GM19467 (cell line): ENCODE measurements around the gene GPR3.
"Not testable (repeated sequence)": the region's sequence is repeated elsewhere in the genome, so short reads cannot be mapped to it uniquely, and the experiment has no call there.

Source experiments
- ATAC-seq: cut with Tn5 transposase; IDR thresholded peaks from one replicate; pipeline ENCODE4 v1.9.1; 2021; ENCODE audit warnings: mild to moderate bottlenecking, moderate library complexity; ENCODE audit not compliant: unreplicated experiment

GPR3 gene

DNA sequence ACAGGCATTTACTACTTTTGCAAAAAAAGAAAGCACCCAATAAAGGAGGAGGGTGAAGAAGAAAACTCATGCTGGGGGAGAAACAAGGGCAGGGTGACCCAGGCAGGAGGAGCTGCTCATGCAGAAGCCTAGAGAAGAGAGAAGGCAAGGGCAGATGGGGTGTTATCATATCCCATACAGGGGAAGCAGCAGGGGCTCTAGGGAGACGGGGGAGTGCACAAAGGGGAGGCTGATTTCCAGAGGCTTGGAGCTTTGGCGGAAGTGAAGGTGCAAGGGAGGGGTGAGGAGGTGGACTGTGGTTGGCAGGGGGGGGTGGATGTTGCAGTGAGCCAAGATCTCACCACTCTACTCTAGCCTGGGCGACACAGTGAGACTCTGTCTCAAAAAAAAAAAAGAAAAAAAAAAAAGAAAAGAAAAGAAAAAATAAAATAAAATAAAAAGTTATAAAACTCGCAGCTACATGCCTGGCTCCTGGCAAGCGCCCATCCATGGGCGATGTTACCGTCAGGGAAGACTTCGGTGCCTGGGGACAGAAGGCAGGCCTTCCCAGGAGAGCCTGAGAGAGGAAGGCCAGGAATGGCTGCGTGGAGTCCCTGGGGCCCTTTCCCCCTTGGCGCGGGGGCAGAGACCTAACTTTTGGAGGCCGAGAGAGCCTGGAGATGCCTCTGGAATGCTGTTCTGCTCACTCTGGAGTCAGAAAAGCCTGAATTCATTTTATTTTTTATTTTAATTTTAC lies 14.5 kb upstream of the GPR3 start:
- ATAC-seq: no peak

DNA sequence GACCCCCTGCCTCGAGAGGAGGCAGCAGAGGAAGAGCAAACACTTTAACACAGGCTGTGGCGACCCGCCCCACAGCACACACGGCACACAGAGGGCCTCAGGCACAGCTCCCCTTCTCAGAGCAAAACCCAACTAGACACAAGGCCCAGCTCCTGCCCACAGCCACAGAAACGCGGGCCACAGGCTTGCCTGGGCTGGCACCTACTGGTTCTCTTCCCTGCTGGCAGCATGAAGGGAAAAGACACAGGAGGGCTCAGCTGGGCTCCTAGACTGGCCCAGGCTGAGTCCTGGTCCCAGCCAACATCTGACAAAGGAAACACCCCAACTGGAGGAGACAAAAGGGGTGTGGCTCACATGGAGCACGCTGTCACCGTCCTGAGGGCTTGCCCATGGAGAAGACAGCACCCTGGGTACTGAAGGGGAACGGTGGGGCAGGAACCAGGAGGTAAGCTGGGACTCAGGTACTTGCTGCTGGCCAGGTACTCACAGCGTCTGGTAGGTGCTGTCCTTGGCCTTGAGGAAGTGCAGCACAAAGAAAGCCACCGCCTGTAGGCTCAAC lies 12.8 kb upstream of the GPR3 start:
- ATAC-seq: no peak

DNA sequence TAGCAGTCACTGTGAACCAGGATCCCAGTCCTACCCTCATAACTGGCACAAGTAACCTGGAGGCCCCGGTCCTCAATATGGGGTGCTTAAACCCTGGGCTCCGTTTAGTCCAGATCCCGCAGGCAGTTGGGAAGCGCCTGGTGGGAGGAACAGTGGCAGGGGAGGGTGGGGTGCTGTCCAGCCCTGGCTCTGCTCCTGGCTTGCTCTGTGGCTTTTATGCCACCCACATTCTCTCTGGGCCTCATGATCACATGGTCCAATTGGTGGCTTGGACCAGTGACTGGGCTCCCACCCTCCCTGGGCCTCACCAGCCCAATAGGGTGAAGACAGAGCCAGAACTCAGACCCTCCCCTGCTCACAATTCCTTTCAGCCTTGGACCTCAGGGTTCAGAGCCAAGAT lies 12.2 kb upstream of the GPR3 start:
- ATAC-seq: no peak

GRCh38 chr1:27380766-27381733 lies 11.4 kb upstream of the GPR3 start:
- ATAC-seq: no peak

DNA sequence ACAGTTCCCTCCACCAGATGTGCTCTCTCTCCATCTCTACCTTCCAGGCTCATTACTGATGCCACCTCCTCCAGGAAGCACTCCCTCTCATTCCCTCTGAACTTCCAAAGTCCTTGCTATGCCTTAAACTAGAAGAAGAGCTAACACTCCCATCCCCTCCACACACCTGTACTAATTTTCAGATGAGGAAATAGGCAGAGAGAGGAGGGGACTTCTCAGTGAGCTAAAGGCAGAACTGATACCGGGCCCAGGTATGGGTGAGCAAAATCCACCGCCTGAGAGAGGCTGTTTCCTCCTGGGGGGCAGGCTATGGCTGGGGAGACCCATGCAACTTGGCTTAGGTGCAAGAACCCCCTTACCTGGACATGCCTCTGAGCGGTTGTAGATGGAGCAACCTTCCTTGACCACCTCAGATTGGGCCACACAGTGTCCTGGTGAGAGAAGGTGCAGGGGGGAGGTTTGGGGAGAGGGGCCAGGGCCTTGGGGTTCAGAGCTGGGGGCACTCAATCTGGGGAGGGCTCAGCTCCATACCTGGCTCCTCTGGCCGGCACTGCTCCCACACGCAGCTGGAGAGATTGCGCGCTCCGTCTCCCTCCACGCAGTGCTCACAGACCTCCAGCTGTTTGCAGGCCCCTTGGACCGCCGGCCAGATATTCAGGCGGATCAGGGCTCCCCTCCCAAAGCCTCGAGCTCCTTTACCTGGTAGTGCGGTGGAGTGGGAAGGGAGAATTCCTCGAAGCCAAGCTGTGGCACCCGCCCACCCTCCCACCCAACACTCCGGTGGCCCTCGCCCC lies 10.3 kb upstream of the GPR3 start:
- no peak for ATAC-seq

DNA sequence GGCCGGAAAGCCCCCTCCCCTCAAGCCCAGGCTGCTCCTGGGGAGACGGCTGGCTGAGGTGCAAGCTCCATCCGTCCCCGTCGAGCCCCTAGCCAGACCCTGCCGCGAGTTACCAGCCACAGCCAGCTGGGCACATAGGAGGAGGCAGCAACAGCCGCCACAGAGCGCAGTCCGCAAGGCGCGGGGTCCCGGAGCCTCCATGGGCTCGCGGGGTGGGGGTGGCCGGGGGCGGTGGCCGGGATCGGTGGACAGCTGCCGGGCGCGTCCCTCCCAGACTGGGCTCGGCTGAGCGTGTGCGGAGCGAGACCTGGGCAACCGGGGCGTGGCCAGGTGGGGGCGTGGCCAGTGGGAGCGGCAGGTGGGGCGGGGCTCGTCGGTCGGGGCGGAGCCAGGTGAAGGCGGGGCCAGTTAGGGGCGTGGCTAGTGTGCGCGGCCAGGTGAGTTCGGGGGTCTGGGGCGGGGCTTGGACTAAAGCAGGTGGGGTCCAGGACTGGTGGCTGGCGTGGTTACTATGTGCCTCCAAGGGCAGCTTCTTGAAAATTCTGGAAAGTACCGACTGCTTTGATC lies 9.3 kb upstream of the GPR3 start, which contains the start of gene CD164L2:
TSS of gene CD164L2 (minus strand) at position 295 of the 567 bp plus-strand sequence. CDS start at position 201, 94 bp downstream.
- no peak for ATAC-seq

GRCh38 chr1:27383661-27384060 lies 8.8 kb upstream of the GPR3 start:
- no peak for ATAC-seq

DNA sequence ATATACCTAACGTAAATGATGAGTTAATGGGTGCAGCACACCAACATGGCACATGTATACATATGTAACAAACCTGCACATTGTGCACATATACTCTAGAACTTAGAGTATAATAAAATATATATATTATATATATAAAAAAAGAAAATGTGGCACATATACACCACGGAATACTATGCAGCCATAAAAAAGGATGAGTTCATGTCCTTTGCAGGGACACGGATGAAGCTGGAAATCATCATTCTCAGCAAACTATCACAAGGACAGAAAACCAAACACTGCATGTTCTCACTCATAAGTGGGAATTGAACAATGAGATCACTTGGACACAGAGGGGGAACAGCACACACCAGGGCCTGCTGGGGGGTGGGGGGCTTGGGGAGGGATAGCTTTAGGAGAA lies 7.6 kb upstream of the GPR3 start:
- ATAC-seq: not testable (repeated sequence)

DNA sequence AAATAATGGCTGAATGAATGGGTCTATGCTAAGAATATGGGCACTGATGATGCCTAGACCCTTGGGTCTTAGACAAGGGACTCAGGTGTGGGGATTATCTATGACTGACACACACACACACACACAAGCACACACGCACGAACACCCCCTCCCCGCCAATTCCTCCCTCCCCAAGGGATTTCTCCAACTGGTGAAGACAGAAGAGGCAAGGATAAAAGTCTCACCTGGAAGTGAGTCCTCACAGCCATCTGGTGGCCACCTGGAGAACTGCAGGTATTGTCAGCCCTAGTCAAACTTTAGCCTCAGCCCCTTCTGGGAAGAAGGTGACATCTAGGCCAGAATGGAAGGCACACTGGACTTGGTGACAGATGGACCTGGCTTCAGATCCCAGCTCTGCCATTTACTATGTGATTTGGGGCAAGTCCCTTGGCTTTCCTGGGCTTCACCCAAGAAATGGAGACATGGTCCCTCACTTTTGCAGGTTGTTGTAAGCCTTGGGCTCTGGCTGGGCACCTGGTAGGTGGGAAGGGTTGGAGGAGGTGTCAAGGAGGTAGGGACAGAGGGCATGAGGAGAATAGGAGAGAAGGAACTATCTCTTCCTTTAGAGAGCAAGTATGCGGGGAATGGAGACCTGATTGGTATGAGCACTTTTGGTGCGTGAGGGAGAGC lies 4.0 kb upstream of the GPR3 start:
- ATAC-seq: no peak

- no peak for ATAC-seq
Measured at GRCh38 chr1:27391511-27392095, 819 bp upstream of the GPR3 start.

- ATAC-seq: no peak
Measured at GRCh38 chr1:27392778-27393635, 585 bp downstream of the GPR3 start.

DNA sequence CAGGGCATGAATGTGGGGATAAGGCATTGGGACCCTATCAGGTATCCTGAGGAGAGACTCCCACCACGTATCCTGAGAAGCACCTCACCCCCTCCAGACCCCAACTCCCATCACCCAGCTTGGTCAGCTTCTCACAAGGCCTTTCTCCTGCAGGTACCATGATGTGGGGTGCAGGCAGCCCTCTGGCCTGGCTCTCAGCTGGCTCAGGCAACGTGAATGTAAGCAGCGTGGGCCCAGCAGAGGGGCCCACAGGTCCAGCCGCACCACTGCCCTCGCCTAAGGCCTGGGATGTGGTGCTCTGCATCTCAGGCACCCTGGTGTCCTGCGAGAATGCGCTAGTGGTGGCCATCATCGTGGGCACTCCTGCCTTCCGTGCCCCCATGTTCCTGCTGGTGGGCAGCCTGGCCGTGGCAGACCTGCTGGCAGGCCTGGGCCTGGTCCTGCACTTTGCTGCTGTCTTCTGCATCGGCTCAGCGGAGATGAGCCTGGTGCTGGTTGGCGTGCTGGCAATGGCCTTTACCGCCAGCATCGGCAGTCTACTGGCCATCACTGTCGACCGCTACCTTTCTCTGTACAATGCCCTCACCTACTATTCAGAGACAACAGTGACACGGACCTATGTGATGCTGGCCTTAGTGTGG lies 1.3 kb downstream of the GPR3 start:
- ATAC-seq: no peak

GRCh38 chr1:27394282-27394658 lies 1.8 kb downstream of the GPR3 start:
- no peak for ATAC-seq

GRCh38 chr1:27394925-27395324 lies 2.5 kb downstream of the GPR3 start:
- no peak for ATAC-seq

DNA sequence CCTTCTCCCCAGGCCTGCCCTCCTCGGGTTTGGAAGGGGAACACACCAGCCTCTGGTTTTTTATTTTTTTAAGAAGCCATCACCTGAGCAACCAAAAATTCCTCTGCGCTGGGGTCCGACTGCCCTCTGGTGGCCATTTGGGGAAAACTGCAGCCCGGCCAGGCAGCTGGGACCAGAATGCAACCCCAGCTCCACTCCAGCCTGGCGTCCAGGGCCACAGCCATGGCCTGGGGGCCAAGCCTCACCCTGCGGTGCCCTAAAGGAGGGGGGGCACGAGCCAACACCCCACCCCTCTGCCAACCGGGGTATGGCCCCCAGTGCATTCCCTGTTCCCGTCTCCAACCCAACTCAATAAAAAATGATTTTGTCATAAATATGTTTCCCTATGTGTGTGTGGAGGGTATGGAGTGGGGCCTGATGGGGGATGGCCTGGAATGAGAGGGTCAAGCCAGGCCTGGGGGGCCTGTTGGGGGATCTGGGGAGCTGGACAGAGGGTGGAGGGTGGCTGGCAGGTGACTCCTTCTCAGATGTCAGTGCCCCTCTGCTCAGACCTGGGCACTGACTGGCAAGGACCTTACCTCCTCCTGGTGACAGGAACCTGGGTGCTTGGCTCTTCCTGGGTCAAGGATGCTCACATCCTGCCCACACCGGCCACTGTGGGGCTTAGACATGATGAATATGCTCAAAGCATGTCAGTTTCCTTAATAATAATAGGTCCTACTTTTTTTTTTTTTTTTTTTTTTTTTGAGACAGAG lies 3.2 kb downstream of the GPR3 start:
- ATAC-seq: no peak

- no peak for ATAC-seq
Measured at GRCh38 chr1:27397110-27397509, 4.7 kb downstream of the GPR3 start.

GRCh38 chr1:27397749-27398148 lies 5.3 kb downstream of the GPR3 start:
- no peak for ATAC-seq
